ENCODE measurements around the gene ATP8A2.

DNA sequence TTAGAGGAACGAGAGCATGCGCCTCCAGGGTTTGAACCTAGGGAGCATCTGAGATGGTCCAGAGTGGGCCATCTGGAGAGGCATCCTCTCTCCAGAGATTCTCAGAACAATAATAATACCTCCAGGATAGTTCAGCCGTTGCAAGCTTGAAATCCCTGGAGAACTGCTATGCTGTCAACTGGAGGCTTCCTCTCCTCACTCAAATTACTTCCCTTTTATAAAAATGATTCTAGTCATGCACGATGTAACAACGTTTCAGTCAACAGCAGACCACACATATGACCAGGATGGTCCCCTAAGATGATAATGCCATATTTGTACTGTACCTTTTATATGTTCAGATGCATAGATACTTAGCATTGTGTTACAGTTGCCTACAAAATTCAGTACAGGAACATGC is 571.3 kb downstream of the ATP8A2 start:
- no peak for TF ChIP-seq EZH2 (IDR thresholded peaks at IDR 0.05; ENCODE audit: insufficient read depth, low read length)
- TF ChIP-seq, protein P1, sequence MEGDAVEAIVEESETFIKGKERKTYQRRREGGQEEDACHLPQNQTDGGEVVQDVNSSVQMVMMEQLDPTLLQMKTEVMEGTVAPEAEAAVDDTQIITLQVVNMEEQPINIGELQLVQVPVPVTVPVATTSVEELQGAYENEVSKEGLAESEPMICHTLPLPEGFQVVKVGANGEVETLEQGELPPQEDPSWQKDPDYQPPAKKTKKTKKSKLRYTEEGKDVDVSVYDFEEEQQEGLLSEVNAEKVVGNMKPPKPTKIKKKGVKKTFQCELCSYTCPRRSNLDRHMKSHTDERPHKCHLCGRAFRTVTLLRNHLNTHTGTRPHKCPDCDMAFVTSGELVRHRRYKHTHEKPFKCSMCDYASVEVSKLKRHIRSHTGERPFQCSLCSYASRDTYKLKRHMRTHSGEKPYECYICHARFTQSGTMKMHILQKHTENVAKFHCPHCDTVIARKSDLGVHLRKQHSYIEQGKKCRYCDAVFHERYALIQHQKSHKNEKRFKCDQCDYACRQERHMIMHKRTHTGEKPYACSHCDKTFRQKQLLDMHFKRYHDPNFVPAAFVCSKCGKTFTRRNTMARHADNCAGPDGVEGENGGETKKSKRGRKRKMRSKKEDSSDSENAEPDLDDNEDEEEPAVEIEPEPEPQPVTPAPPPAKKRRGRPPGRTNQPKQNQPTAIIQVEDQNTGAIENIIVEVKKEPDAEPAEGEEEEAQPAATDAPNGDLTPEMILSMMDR (IDR thresholded peaks at IDR 0.05; ENCODE audit: insufficient read depth, low read depth, low read length): no peak

Data from astrocyte (in vitro differentiated cells and primary cell).